ENCODE data around the gene PCDHGA1. TPM values are rescaled to one million over a fixed set of nuclear protein-coding genes. Genes with fewer than 3 reads are reported as not detected.
A peak's percentile ranks its signal among the peaks of the same experiment; 100 is the strongest.

PCDHGA1 gene
- total RNA-seq, 1 experiment from 2014 or later = 0.34 TPM

GRCh38 chr5:141529873-141530272 lies 199.6 kb downstream of the PCDHGA1 start:
- DNase-seq (ENCODE audit: low read depth) = no peak

GRCh38 chr5:141532726-141533125 lies 202.4 kb downstream of the PCDHGA1 start:
- no peak for DNase-seq (ENCODE audit: low read depth)

GRCh38 chr5:141533897-141534296 lies 203.6 kb downstream of the PCDHGA1 start:
- DNase-seq (ENCODE audit: low read depth) = no peak

- DNase-seq (ENCODE audit: low read depth) = no peak
These were observed 204.3 kb downstream of the PCDHGA1 start for GRCh38 chr5:141534492-141535213.

DNA sequence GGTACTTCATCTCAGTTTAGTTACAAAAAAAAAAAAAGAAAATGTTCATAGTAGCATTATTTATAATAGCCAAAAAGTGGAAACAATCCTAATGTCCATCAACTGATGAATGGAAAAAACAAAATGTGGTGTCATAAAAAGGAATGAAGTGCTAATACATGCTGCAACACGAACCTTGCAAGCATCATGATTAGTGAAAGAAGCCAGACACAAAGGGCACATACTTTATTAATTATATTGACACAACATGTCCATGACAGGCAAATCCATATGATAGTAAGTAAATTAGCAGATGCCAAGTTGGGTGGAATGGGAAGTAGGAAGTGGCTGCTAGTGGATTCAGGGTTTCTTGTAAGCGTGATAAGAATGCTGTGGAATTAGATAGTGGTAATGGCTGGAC lies 212.7 kb downstream of the PCDHGA1 start:
- DNase-seq (ENCODE audit: low read depth) = no peak

- no peak for DNase-seq (ENCODE audit: low read depth)
These were observed 217.2 kb downstream of the PCDHGA1 start for GRCh38 chr5:141547488-141547887.

- no peak for DNase-seq (ENCODE audit: low read depth)
These were observed 217.6 kb downstream of the PCDHGA1 start for GRCh38 chr5:141547921-141548320.

- DNase-seq (ENCODE audit: low read depth) = peak; percentile 97
These were observed 227.4 kb downstream of the PCDHGA1 start for GRCh38 chr5:141557681-141558136.

GRCh38 chr5:141558150-141558549 lies 227.8 kb downstream of the PCDHGA1 start:
- DNase-seq (ENCODE audit: low read depth) = no peak

DNA sequence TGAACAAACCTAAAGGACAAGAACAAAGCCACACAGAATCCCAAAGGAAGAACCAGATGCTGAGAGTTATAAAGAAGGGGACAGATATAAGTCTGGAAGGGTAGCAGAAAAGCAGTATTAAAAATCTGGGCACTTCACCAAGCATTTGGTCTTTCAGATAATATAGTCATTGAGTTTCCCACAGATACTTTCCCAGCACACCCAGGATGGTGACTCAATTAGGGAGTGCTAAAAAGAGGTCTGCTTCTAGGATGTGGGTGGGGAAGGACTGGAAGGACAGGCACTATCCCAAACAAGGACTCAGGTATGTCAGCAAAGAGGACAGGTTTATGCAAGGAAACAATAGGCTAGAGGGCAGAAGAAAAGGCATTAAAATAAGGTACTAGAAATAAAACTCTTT lies 229.1 kb downstream of the PCDHGA1 start:
- peak; percentile 25 for DNase-seq (ENCODE audit: low read depth)

DNA sequence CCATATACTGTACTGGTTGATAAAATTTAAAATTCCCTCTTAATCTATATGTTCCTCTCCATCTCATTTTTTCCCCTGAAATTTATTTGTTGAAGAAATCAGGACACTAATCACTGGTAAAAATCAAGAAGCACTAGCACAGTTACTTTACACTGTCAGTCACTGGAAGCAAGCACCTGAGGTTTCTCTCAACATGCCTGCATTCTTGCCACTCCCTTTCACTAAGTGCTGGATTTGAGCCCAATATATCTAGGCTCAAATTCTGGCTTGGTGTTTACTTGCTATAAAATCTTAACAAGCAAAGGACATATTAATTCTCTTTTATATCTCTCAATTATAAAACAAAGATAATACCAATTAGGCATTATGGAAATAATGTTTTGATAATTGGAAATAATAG lies 229.8 kb downstream of the PCDHGA1 start:
- peak; percentile 5 for DNase-seq (ENCODE audit: low read depth)

DNA sequence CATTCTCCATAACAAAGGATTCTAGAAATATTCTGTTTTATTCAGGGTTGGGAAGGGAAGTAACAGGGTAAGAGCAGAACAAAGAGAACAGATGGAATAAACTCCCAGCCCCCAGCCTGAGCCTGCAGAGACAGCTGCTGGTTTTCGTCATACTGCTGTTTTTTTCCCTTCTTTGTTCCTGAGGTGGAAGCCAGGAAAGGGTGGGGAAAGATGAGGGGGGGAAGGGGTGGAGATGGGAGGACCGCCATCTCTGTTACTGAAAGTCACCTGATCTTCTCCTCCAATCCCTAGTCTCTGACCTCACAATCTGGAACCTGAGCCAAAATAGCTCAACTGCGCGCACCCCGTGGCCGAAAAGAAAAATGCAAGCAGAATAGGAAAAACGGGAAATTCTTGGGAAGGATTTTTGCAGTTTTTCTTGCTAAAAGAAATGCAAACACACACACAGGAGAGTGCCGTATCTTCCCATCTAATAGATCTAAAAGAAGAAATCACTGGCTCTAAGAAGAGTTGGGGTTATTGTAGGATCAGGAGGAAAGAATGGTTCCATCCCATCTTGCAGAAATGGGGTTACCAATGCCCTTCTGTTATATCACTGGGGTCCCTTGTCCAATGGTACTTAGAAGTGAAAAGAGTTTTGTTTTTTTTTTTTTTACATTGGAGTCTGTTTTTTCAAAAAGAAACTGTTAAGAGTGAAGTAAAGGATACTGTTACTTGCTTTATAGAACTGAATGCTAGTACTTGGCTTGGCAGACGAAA lies 230.6 kb downstream of the PCDHGA1 start:
- DNase-seq (ENCODE audit: low read depth) = peak; percentile 93

Other genes with a start within 250 kb of the PCDHGA1 start
- gene PCDHB2, start 235.9 kb upstream of the PCDHGA1 start, total RNA-seq (2014; rRNA removed; shearing (Covaris generic)) = 12.1 and 22.4 TPM in 2 replicates
- 0.11 and 0.24 TPM in 2 replicates for gene PCDHB3, start 230.0 kb upstream of the PCDHGA1 start, total RNA-seq (2014; rRNA removed; shearing (Covaris generic))
- gene PCDHB4, start 208.7 kb upstream of the PCDHGA1 start, total RNA-seq (2014; rRNA removed; shearing (Covaris generic)) = 0.51 TPM in 2 replicates
- gene PCDHB5, start 195.3 kb upstream of the PCDHGA1 start, total RNA-seq (2014; rRNA removed; shearing (Covaris generic)) = 20.6 and 21.7 TPM in 2 replicates
- 0.69 and 2.9 TPM in 2 replicates for gene PCDHB6, start 180.5 kb upstream of the PCDHGA1 start, total RNA-seq (2014; rRNA removed; shearing (Covaris generic))
- 2.6 and 3.9 TPM in 2 replicates for gene PCDHB7, start 157.9 kb upstream of the PCDHGA1 start, total RNA-seq (2014; rRNA removed; shearing (Covaris generic))
- 6.7 and 8.3 TPM in 2 replicates for gene PCDHB8, start 152.7 kb upstream of the PCDHGA1 start, total RNA-seq (2014; rRNA removed; shearing (Covaris generic))
- gene PCDHB16, start 148.1 kb upstream of the PCDHGA1 start, total RNA-seq (2014; rRNA removed; shearing (Covaris generic)) = 4.3 and 4.8 TPM in 2 replicates
- 0.40 and 1.6 TPM in 2 replicates for gene PCDHB9, start 143.4 kb upstream of the PCDHGA1 start, total RNA-seq (2014; rRNA removed; shearing (Covaris generic))
- 0.40 and 0.71 TPM in 2 replicates for gene PCDHB10, start 138.2 kb upstream of the PCDHGA1 start, total RNA-seq (2014; rRNA removed; shearing (Covaris generic))
- gene PCDHB11, start 130.9 kb upstream of the PCDHGA1 start, total RNA-seq (2014; rRNA removed; shearing (Covaris generic)) = 0.40 and 1.1 TPM in 2 replicates
- 2.1 and 3.6 TPM in 2 replicates for gene PCDHB12, start 121.8 kb upstream of the PCDHGA1 start, total RNA-seq (2014; rRNA removed; shearing (Covaris generic))
- gene PCDHB13, start 116.6 kb upstream of the PCDHGA1 start, total RNA-seq (2014; rRNA removed; shearing (Covaris generic)) = 1.7 and 2.1 TPM in 2 replicates
- 1.0 and 1.5 TPM in 2 replicates for gene PCDHB14, start 107.2 kb upstream of the PCDHGA1 start, total RNA-seq (2014; rRNA removed; shearing (Covaris generic))
- gene PCDHB15, start 85.1 kb upstream of the PCDHGA1 start, total RNA-seq (2014; rRNA removed; shearing (Covaris generic)) = 0.21 and 0.86 TPM in 2 replicates
- 0.11 and 1.8 TPM in 2 replicates for gene SLC25A2, start 26.5 kb upstream of the PCDHGA1 start, total RNA-seq (2014; rRNA removed; shearing (Covaris generic))
- gene TAF7, start 9.7 kb upstream of the PCDHGA1 start, total RNA-seq (2014; rRNA removed; shearing (Covaris generic)) = 55.5 and 57.7 TPM in 2 replicates
- 0.15 and 0.74 TPM in 2 replicates for gene PCDHGA2, start 8.2 kb downstream of the PCDHGA1 start, total RNA-seq (2014; rRNA removed; shearing (Covaris generic))
- gene PCDHGA3, start 13.3 kb downstream of the PCDHGA1 start, total RNA-seq (2014; rRNA removed; shearing (Covaris generic)) = 0.57 TPM in 1 of 2 replicates, not detected in the other
- gene PCDHGB1, start 19.6 kb downstream of the PCDHGA1 start, total RNA-seq (2014; rRNA removed; shearing (Covaris generic)) = 1.4 and 1.5 TPM in 2 replicates
- 0.63 and 1.6 TPM in 2 replicates for gene PCDHGA4, start 24.5 kb downstream of the PCDHGA1 start, total RNA-seq (2014; rRNA removed; shearing (Covaris generic))
- 0.23 and 0.24 TPM in 2 replicates for gene PCDHGB2, start 29.5 kb downstream of the PCDHGA1 start, total RNA-seq (2014; rRNA removed; shearing (Covaris generic))
- gene PCDHGA5, start 33.6 kb downstream of the PCDHGA1 start, total RNA-seq (2014; rRNA removed; shearing (Covaris generic)) = 0.23 and 0.39 TPM in 2 replicates
- gene PCDHGB3, start 39.7 kb downstream of the PCDHGA1 start, total RNA-seq (2014; rRNA removed; shearing (Covaris generic)) = 0.68 and 1.1 TPM in 2 replicates
- 0.24 and 0.46 TPM in 2 replicates for gene PCDHGA6, start 43.4 kb downstream of the PCDHGA1 start, total RNA-seq (2014; rRNA removed; shearing (Covaris generic))
- 0.06 and 0.42 TPM in 2 replicates for gene PCDHGA7, start 52.2 kb downstream of the PCDHGA1 start, total RNA-seq (2014; rRNA removed; shearing (Covaris generic))
- gene PCDHGB4, start 57.2 kb downstream of the PCDHGA1 start, total RNA-seq (2014; rRNA removed; shearing (Covaris generic)) = 0.06 and 0.09 TPM in 2 replicates
- gene PCDHGA8, start 62.1 kb downstream of the PCDHGA1 start, total RNA-seq (2014; rRNA removed; shearing (Covaris generic)) = 0.06 TPM in 1 of 2 replicates, not detected in the other
- 0.09 TPM in 1 of 2 replicates, not detected in the other for gene PCDHGB5, start 67.4 kb downstream of the PCDHGA1 start, total RNA-seq (2014; rRNA removed; shearing (Covaris generic))
- 1.2 TPM in 1 of 2 replicates, not detected in the other for gene PCDHGA9, start 72.3 kb downstream of the PCDHGA1 start, total RNA-seq (2014; rRNA removed; shearing (Covaris generic))
- 1.3 and 2.5 TPM in 2 replicates for gene PCDHGB6, start 77.5 kb downstream of the PCDHGA1 start, total RNA-seq (2014; rRNA removed; shearing (Covaris generic))
- gene PCDHGA10, start 82.5 kb downstream of the PCDHGA1 start, total RNA-seq (2014; rRNA removed; shearing (Covaris generic)) = 0.06 and 0.30 TPM in 2 replicates
- 0.06 and 0.17 TPM in 2 replicates for gene PCDHGB7, start 87.2 kb downstream of the PCDHGA1 start, total RNA-seq (2014; rRNA removed; shearing (Covaris generic))
- 15.0 TPM in 2 replicates for gene PCDHGA11, start 90.5 kb downstream of the PCDHGA1 start, total RNA-seq (2014; rRNA removed; shearing (Covaris generic))
- not detected in 2 replicates for gene PCDHGA12, start 100.0 kb downstream of the PCDHGA1 start, total RNA-seq (2014; rRNA removed; shearing (Covaris generic))
- 37.0 and 41.5 TPM in 2 replicates for gene PCDHGC3, start 145.5 kb downstream of the PCDHGA1 start, total RNA-seq (2014; rRNA removed; shearing (Covaris generic))
- 0.18 and 0.23 TPM in 2 replicates for gene PCDHGC4, start 154.5 kb downstream of the PCDHGA1 start, total RNA-seq (2014; rRNA removed; shearing (Covaris generic))
- gene PCDHGC5, start 158.6 kb downstream of the PCDHGA1 start, total RNA-seq (2014; rRNA removed; shearing (Covaris generic)) = 0.06 and 0.09 TPM in 2 replicates

All from Daoy (cell line).